GM10266 (cell line): ENCODE measurements around the gene SPTLC2.
"Not testable (repeated sequence)": the region's sequence is repeated elsewhere in the genome, so short reads cannot be mapped to it uniquely, and the experiment has no call there.

Experiments
- DNase-seq: peaks from one replicate; pipeline ENCODE4 v3.0.0; 2012; ENCODE audit errors: extremely low spot score
- CTCF ChIP-seq: IDR thresholded peaks from 2 replicates; pipeline ENCODE4 v1.5.1; 2012; ENCODE audit warnings: mild to moderate bottlenecking, low read depth; ENCODE audit not compliant: control insufficient read depth, insufficient read depth; ENCODE audit errors: missing control alignments

Gene SPTLC2

GRCh38 chr14:77601846-77602619, 14.4 kb downstream of the SPTLC2 start:
- no peak for DNase-seq
- TF ChIP-seq CTCF = no peak

- no peak for TF ChIP-seq CTCF
- no peak for DNase-seq
These were observed 16.5 kb downstream of the SPTLC2 start for GRCh38 chr14:77599889-77600288.

DNA sequence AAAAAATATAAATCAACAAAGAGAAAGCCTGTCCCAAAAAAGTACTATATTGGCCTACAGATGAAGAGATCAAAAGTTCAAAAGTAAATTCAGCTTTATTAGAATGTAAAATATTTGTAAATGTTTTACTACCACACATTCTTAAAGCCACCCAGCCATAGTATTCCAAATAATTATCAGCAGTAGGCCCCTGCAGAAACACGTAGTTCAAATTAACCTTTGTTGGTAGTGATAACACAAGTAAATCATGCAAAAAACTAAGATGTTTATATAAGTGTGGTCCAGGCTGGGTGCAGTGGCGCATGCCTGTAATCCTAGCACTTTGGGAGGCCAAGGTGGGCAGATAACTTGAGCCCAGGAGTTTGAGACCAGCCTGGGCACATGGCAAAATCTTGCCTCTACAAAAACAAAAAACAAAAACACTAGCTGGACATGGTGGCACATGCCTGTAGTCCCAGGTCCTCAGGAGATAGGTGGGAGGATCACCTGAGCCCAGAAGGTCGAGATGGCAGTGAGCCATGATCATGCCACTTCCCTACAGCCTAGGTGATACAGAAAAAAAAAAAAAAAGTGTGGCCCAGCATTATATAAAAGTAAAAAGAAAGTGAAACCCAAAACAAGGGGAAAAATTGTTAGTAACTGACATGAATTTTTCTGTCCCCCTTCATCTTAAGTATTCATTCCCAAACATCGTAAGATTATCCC, 17.9 kb downstream of the SPTLC2 start:
- no peak for DNase-seq
- TF ChIP-seq CTCF = no peak

DNA sequence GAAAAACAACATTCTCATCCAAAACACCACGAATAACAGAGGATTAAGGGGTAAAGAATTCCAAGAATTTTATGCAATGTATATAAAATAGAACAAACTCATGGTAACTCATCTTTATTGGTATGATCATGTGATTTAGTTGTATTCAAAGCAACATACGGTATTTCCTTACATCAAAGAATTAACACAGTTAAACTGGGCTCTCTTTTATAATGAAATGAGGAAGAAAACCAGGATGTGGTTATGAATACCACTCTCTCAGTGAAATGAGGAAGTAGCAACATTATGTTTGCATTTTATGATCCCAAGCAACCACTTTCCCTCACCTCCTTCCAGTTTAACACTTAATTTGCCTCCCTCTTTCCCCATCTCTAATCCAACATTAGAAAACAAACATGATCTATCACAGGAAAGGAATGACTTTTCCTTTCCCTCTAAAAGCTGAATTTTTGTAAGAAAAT, 22.9 kb downstream of the SPTLC2 start:
- DNase-seq = peak; percentile 28
- TF ChIP-seq CTCF = no peak

DNA sequence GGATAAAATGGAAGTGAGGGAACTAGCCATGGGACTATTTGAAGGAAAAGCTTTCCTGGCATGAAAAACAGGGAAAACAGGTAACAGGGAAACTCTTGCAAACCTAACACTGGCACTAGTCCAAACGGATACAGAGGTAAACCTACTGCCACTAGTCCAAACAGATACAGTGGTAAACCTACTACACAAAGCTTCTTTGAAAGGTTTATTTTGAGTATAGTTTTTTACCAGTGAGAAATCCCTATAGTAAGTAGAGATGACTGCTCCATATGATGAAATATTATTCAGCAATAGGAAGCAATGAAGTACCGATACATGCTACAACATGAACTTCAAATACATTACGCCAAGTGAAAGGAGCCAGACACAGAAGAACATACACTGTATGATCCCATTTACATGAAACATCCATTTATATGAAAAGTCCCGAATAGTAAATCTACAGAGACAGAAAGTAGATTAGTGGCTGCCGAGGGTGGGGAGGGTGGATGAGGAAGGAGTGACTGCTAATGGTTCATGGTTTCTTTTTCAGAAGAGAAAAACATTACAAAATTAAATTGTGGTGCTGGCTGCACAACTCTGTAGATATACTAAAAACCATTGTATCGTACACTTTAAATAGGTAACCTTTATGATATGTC, 25.5 kb downstream of the SPTLC2 start:
- DNase-seq = no peak

GRCh38 chr14:77589099-77589498, 27.3 kb downstream of the SPTLC2 start:
- TF ChIP-seq CTCF = no peak
- no peak for DNase-seq

More for the DNA sequence above, 25.5 kb downstream of the SPTLC2 start:
- TF ChIP-seq CTCF = no peak

GRCh38 chr14:77588411-77589025, 27.9 kb downstream of the SPTLC2 start:
- DNase-seq = not testable (repeated sequence)
